K562 (cell line): ENCODE results near the gene ALK. TPM values are rescaled to one million over a fixed set of nuclear protein-coding genes. Genes with fewer than 3 reads are reported as not detected.

ENCODE experiments used
- ATAC-seq: fragments of 200-7000 bp; cut with Tn5 transposase; 3 replicates; pipeline ENCODE4 v1.9.1; 2020; ENCODE audit warnings: moderate library complexity
- BruUV-seq: library from RNA; stranded (reverse); fragments of 400-500 nt; replicated peaks from 2 replicates; lab custom pipeline; 2021; lab: Mats Ljungman, UMichigan
- CTCF ChIA-PET: fragments of 300-600 bp; formaldehyde crosslinking; extraction: SDS; loops from one replicate; lab custom pipeline; 2021; ENCODE audit warnings: low intra/inter-chr PET ratio; lab: Yijun Ruan, JAX
- POLR2A ChIA-PET: fragments of 300-600, 350-650 bp; sonication (Branson Sonifier 250); formaldehyde crosslinking; extraction: SDS; loops from one replicate; lab custom pipeline; 2021; ENCODE audit warnings: antibody characterized with exemption, inconsistent platforms; lab: Yijun Ruan, JAX
- DNase-seq, 4 experiments: peaks; one replicate each; pipeline versions ENCODE4 v3.0.0 to v3.0.0-alpha.2; 2011 to 2018; ENCODE audit warnings: low spot score in 3 of 4, mixed read lengths in 3 of 4; ENCODE audit errors: extremely low read depth in 1 of 4
- FAIRE-seq: peaks from 2 replicates; lab custom pipeline; 2011; peaks lifted over from hg19 to GRCh38; lab: Jason Lieb, UNC
- H2AFZ ChIP-seq: 2 replicates; pipeline ENCODE4 v1.6.0; 2011; ENCODE audit warnings: low read depth, low read length, control low read depth, inconsistent platforms
- H3K27ac ChIP-seq: fragments of 200-600 bp; 3 replicates; pipeline ENCODE4 v1.8.0; 2011; ENCODE audit warnings: low read depth, mild to moderate bottlenecking, control low read depth, inconsistent platforms, low read length, moderate library complexity, mixed read lengths; ENCODE audit errors: extremely low read depth
- H3K27me3 ChIP-seq, 2 experiments: fragments of 300-600 bp in 1 of 2; 2 replicates in 1 of 2; 3 replicates in 1 of 2; pipeline versions ENCODE4 v1.6.0 to v1.8.0; 2011; ENCODE audit warnings: inconsistent platforms in 2 of 2, low read length in 2 of 2, mild to moderate bottlenecking in 1 of 2, mixed read lengths in 1 of 2, moderate library complexity in 1 of 2; ENCODE audit not compliant: control insufficient read depth in 2 of 2, insufficient read depth in 2 of 2
- H3K36me3 ChIP-seq: fragments of 300-600 bp; 3 replicates; pipeline ENCODE4 v1.8.0; 2011; ENCODE audit warnings: mild to moderate bottlenecking, low read length, inconsistent platforms; ENCODE audit not compliant: control insufficient read depth, insufficient read depth
- H3K4me1 ChIP-seq, 2 experiments: fragments of 200-600 bp in 1 of 2; replicated peaks in 1 of 2; 2 replicates in 1 of 2; 3 replicates in 1 of 2; pipeline versions ENCODE4 v1.5.1 to v1.8.0; 2011; ENCODE audit warnings: inconsistent platforms in 2 of 2, low read length in 2 of 2, mild to moderate bottlenecking in 1 of 2, mixed read lengths in 1 of 2, moderate library complexity in 1 of 2; ENCODE audit not compliant: control insufficient read depth in 2 of 2, insufficient read depth in 2 of 2
- H3K4me2 ChIP-seq: 2 replicates; pipeline ENCODE4 v1.6.1; 2011; ENCODE audit warnings: low read length, control low read depth, inconsistent platforms, mixed read lengths; ENCODE audit not compliant: insufficient read depth
- H3K4me3 ChIP-seq: fragments of 200-600 bp; sonication (generic), shearing (Covaris generic); 2 replicates; pipeline ENCODE4 v1.5.1; 2016; ENCODE audit warnings: control low read depth, inconsistent platforms
- H3K79me2 ChIP-seq: fragments of 200-600 bp; 3 replicates; pipeline ENCODE4 v1.8.0; 2011; ENCODE audit warnings: low read length, inconsistent platforms; ENCODE audit not compliant: control insufficient read depth, insufficient read depth
- H3K9ac ChIP-seq, 2 experiments: 2 replicates each; pipeline versions ENCODE4 v1.6.0 to v1.6.1; 2011; ENCODE audit warnings: low read depth in 2 of 2, low read length in 2 of 2, control low read depth in 1 of 2, inconsistent platforms in 1 of 2, mild to moderate bottlenecking in 1 of 2, mixed read lengths in 1 of 2; ENCODE audit not compliant: insufficient read depth in 1 of 2
- H3K9me1 ChIP-seq: one replicate; pipeline ENCODE4 v1.6.0; 2011; ENCODE audit warnings: inconsistent platforms, mild to moderate bottlenecking, low read length, moderate library complexity; ENCODE audit not compliant: control insufficient read depth, insufficient read depth
- H3K9me3 ChIP-seq: replicated peaks from 2 replicates; pipeline ENCODE4 v1.5.1; 2011; ENCODE audit warnings: low read depth, low read length, inconsistent platforms; ENCODE audit not compliant: control insufficient read depth, insufficient read depth
- H4K20me1 ChIP-seq: replicated peaks from 2 replicates; pipeline ENCODE4 v1.6.1; 2011; ENCODE audit warnings: low read length, inconsistent platforms, mixed read lengths; ENCODE audit not compliant: control insufficient read depth, insufficient read depth
- ATF3 ChIP-seq, 2 experiments: fragments of 450-650 bp in 1 of 2; sonication (generic) in 1 of 2; formaldehyde crosslinking in 1 of 2; IDR thresholded peaks in 1 of 2; conservative IDR thresholded peaks in 1 of 2; 2 replicates each; pipeline versions ENCODE4 v1.6.1 to v1.8.1; 2016 to 2023; ENCODE audit warnings: mild to moderate bottlenecking in 2 of 2, moderate library complexity in 2 of 2, inconsistent platforms in 1 of 2, missing genetic modification reagents in 1 of 2
- CBX2 ChIP-seq: fragments of 200-600 bp; sonication (generic); IDR thresholded peaks from one replicate; pipeline ENCODE4 v1.6.1; 2012; ENCODE audit warnings: mild to moderate bottlenecking, low read length, inconsistent platforms; ENCODE audit not compliant: insufficient read depth, poor library complexity, severe bottlenecking
- DEAF1 ChIP-seq: fragments of 450-650 bp; formaldehyde crosslinking; IDR thresholded peaks from 2 replicates; pipeline ENCODE4 v1.4.0; 2020; ENCODE audit warnings: mild to moderate bottlenecking, moderate library complexity
- DNMT1 ChIP-seq: fragments of 450-650 bp; IDR thresholded peaks from 2 replicates; pipeline ENCODE4 v1.6.1; 2016; ENCODE audit warnings: antibody characterized with exemption, mild to moderate bottlenecking
- DPF2 ChIP-seq: fragments of 450-650 bp; IDR thresholded peaks from 2 replicates; pipeline ENCODE4 v1.6.1; 2016
- EP300 ChIP-seq: IDR thresholded peaks from 2 replicates; pipeline ENCODE4 v1.6.1; 2012; ENCODE audit warnings: low read length, improper control_type of control experiment
- FIP1L1 ChIP-seq: fragments of 200-400 bp; formaldehyde crosslinking; IDR thresholded peaks from 2 replicates; pipeline ENCODE4 v1.6.1; 2018; ENCODE audit warnings: mild to moderate bottlenecking, low read depth, low read length; ENCODE audit not compliant: poor library complexity, severe bottlenecking
- GATA2 ChIP-seq: sonication (generic); formaldehyde crosslinking; IDR thresholded peaks from 2 replicates; pipeline ENCODE4 v1.4.0; 2020; ENCODE audit warnings: mild to moderate bottlenecking, missing genetic modification reagents
- MNT ChIP-seq, 2 experiments: fragments of 450-650 bp; conservative IDR thresholded peaks; 2 replicates each; pipeline ENCODE4 v1.6.1; 2017; ENCODE audit warnings: mild to moderate bottlenecking in 2 of 2, moderate library complexity in 2 of 2
- MTA1 ChIP-seq: fragments of 450-650 bp; IDR thresholded peaks from 2 replicates; pipeline ENCODE4 v1.6.1; 2017; ENCODE audit warnings: borderline replicate concordance
- NFYB ChIP-seq: IDR thresholded peaks from 2 replicates; pipeline ENCODE4 v1.6.1; 2011; ENCODE audit warnings: mild to moderate bottlenecking, moderate library complexity; ENCODE audit not compliant: insufficient read length; ENCODE audit errors: extremely low read depth
- PBX2 ChIP-seq, 2 experiments: IDR thresholded peaks in 1 of 2; conservative IDR thresholded peaks in 1 of 2; 2 replicates each; pipeline ENCODE4 v1.6.1; 2016; ENCODE audit warnings: low read depth in 2 of 2, mild to moderate bottlenecking in 1 of 2, missing compliant biosample characterization in 1 of 2, missing genetic modification characterization in 1 of 2, moderate library complexity in 1 of 2
- POU5F1 ChIP-seq: fragments of 150-350 bp; IDR thresholded peaks from 2 replicates; pipeline ENCODE4 v1.6.1; 2014; ENCODE audit warnings: borderline replicate concordance, low read length, low read depth, mild to moderate bottlenecking; ENCODE audit not compliant: partially characterized antibody
- RFX5 ChIP-seq: IDR thresholded peaks from 2 replicates; pipeline ENCODE4 v1.6.1; 2011; ENCODE audit warnings: low read depth, mild to moderate bottlenecking, improper control_type of control experiment, low read length
- SMC3 ChIP-seq: conservative IDR thresholded peaks from 2 replicates; pipeline ENCODE4 v1.6.1; 2011; ENCODE audit warnings: low read depth, low read length, improper control_type of control experiment; ENCODE audit not compliant: insufficient read depth
- TEAD2 ChIP-seq: fragments of 450-650 bp; IDR thresholded peaks from 2 replicates; pipeline ENCODE4 v1.6.1; 2016; ENCODE audit warnings: missing genetic modification characterization, control low read depth, missing compliant biosample characterization
- WGBS: fragments of 100-300 bp; shearing (Covaris generic); methylation state at CpG from one replicate; pipeline ENCODE4 v1.1.6; 2016; ENCODE audit warnings: low coverage, mixed read lengths; ENCODE audit not compliant: insufficient coverage; ENCODE audit errors: missing lambda C conversion rate; 5-methylcytosine and 5-hydroxymethylcytosine counted together
- in situ Hi-C: fragments of 300-500 bp; cut with MboI; formaldehyde crosslinking; loops from 4 replicates; pipeline ENCODE4 v1.15.0; 2018; ENCODE audit warnings: inconsistent platforms, mixed read lengths
- intact Hi-C: fragments of 100-400 bp; cut with micrococcal nuclease; formaldehyde crosslinking; loops from 2 replicates; pipeline ENCODE4 v1.14.2; 2022
- polyA plus RNA-seq, 8 experiments: library from polyadenylated mRNA; depleted of rRNA in 4 of 8; stranded (reverse) in 5 of 8; unstranded in 3 of 8; fragments of >200 nt; fragmentation: Nextera tagmentation in 2 of 8; fragmentation: Illumina TruSeq in 1 of 8; extraction: Ambion mirVana in 2 of 8; extraction: Trizol in 1 of 8; gene quantifications; 2 replicates each; pipeline versions ENCODE4 v1.2.1 to v1.2.3, GENCODE V29; 2011 to 2014; ENCODE audit warnings: inconsistent platforms in 1 of 8, missing spikeins in 1 of 8
- total RNA-seq, 7 experiments: library from RNA; depleted of rRNA in 6 of 7; stranded (reverse); fragments of >200 nt in 6 of 7; fragmentation: Illumina TruSeq in 2 of 7; extraction: Trizol in 2 of 7; gene quantifications; 2 replicates each; pipeline versions ENCODE4 v1.2.1 to v1.2.3, GENCODE V29; 2011 to 2021; ENCODE audit warnings: low replicate concordance in 1 of 7

Gene ALK
- total and polyA plus RNA-seq, 9 of the 15 experiments (the other 6 are each of a cell fraction or from before 2014, with no cell fraction given) = not detected

- no peak overlapping the region for H3K27ac ChIP-seq
- DNase-seq (no peak), FAIRE-seq (no peak), ATAC-seq (no peak)
- 0 out of 2 replicates have a peak, but pooled peaks cover 1% of the 10 kb centered on the region for H4K20me1 ChIP-seq
- in situ Hi-C loops = no loop called here
- H3K36me3 ChIP-seq = no peaks in the 10 kb centered on the region
- WGBS = 0% methylated on average over 5 of the region's 5 CpGs
- intact Hi-C loops = no loop called here
- H3K9me1 ChIP-seq = no peaks in the 10 kb centered on the region
- H3K4me2 ChIP-seq = no peak overlapping the region
- H2AFZ ChIP-seq = no peak overlapping the region
- no peaks in the 10 kb centered on the region for H3K27me3 ChIP-seq
- no TSS peak for BruUV-seq
- H3K9me3 ChIP-seq = no peaks in the 10 kb centered on the region
- no peaks in the 10 kb centered on the region for H3K4me1 ChIP-seq
- CTCF ChIA-PET = no interaction called here
- H3K9ac ChIP-seq = no peak overlapping the region
- H3K4me3 ChIP-seq = no peak overlapping the region
- no peaks in the 10 kb centered on the region for H3K79me2 ChIP-seq
- POLR2A ChIA-PET = no interaction called here
- TF ChIP-seq POU5F1 (no peak), GATA2 (no peak), DEAF1 (CRISPR knock-in tag) (no peak), NFYB (no peak), TEAD2 (no peak), RFX5 (no peak), EP300 (no peak), FIP1L1 (no peak), ATF3 (IDR thresholded peaks at IDR 0.05) (no peak), ATF3 (CRISPR knock-in tag; conservative IDR thresholded peaks at IDR 0.05) (no peak), MNT (conservative IDR thresholded peaks at IDR 0.05) (no peak), DNMT1 (no peak), SMC3 (no peak), DPF2 (no peak), CBX2 (no peak), PBX2 (CRISPR knock-in tag; IDR thresholded peaks at IDR 0.05; ENCODE audit: low read depth) (no peak), PBX2 (tag; conservative IDR thresholded peaks at IDR 0.05; ENCODE audit: low read depth) (no peak), MTA1 (no peak)
Measured at GRCh38 chr2:29601321-29601720, 320.1 kb downstream of the ALK start.
